Measurements from ENCODE around the gene CTNNA3. TPM values are rescaled to one million over a fixed set of nuclear protein-coding genes. Genes with fewer than 3 reads are reported as not detected.
A peak's percentile ranks its signal among the peaks of the same experiment; 100 is the strongest.

CTNNA3 gene
- total RNA-seq, 1 experiment from 2014 or later: not detected

GRCh38 chr10:66295602-66296001 is 1400.4 kb downstream of the CTNNA3 start:
- Histone ChIP-seq H3K4me3 (ENCODE audit: low read length) (no peak overlapping the region), H3K79me2 (ENCODE audit: low read length) (no peaks in the 10 kb centered on the region), H3K4me1 (ENCODE audit: low read length) (peaks cover 18% of the 10 kb centered on the region), H3K27me3 (ENCODE audit: low read length) (no peaks in the 10 kb centered on the region), H4K20me1 (ENCODE audit: insufficient read depth, low read depth, low read length) (no peaks in the 10 kb centered on the region), H3K9ac (ENCODE audit: low read length) (no peak overlapping the region), H3K27ac (ENCODE audit: low read length) (no peak overlapping the region), H3K36me3 (ENCODE audit: insufficient read depth, low read length) (no peaks in the 10 kb centered on the region), H3K9me3 (ENCODE audit: low read length) (no peaks in the 10 kb centered on the region), H3K4me2 (ENCODE audit: low read depth, low read length, poor library complexity, severe bottlenecking) (no peak overlapping the region), H3K9me2 (replicated peaks; ENCODE audit: insufficient read depth, low read length) (no peaks in the 10 kb centered on the region), H2AFZ (ENCODE audit: low read length) (no peak overlapping the region)
- DNase-seq: no peak

GRCh38 chr10:66294538-66294937 is 1401.5 kb downstream of the CTNNA3 start:
- Histone ChIP-seq H3K9ac (ENCODE audit: low read length) (no peak overlapping the region), H2AFZ (ENCODE audit: low read length) (no peak overlapping the region), H3K4me2 (ENCODE audit: low read depth, low read length, poor library complexity, severe bottlenecking) (peak overlapping the region; percentile 14), H3K79me2 (ENCODE audit: low read length) (no peaks in the 10 kb centered on the region), H3K9me2 (replicated peaks; ENCODE audit: insufficient read depth, low read length) (no peaks in the 10 kb centered on the region), H3K9me3 (ENCODE audit: low read length) (no peaks in the 10 kb centered on the region), H3K36me3 (ENCODE audit: insufficient read depth, low read length) (no peaks in the 10 kb centered on the region), H3K4me3 (ENCODE audit: low read length) (no peak overlapping the region), H3K27me3 (ENCODE audit: low read length) (no peaks in the 10 kb centered on the region), H3K4me1 (ENCODE audit: low read length) (peaks cover 18% of the 10 kb centered on the region), H4K20me1 (ENCODE audit: insufficient read depth, low read depth, low read length) (no peaks in the 10 kb centered on the region), H3K27ac (ENCODE audit: low read length) (no peak overlapping the region)
- DNase-seq: no peak

- Histone ChIP-seq H3K4me1 (ENCODE audit: low read length) (peaks cover 18% of the 10 kb centered on the region), H2AFZ (ENCODE audit: low read length) (no peak overlapping the region), H4K20me1 (ENCODE audit: insufficient read depth, low read depth, low read length) (no peaks in the 10 kb centered on the region), H3K4me2 (ENCODE audit: low read depth, low read length, poor library complexity, severe bottlenecking) (no peak overlapping the region), H3K4me3 (ENCODE audit: low read length) (no peak overlapping the region), H3K36me3 (ENCODE audit: insufficient read depth, low read length) (no peaks in the 10 kb centered on the region), H3K27me3 (ENCODE audit: low read length) (no peaks in the 10 kb centered on the region), H3K9ac (ENCODE audit: low read length) (no peak overlapping the region), H3K27ac (ENCODE audit: low read length) (no peak overlapping the region), H3K9me2 (replicated peaks; ENCODE audit: insufficient read depth, low read length) (no peaks in the 10 kb centered on the region), H3K79me2 (ENCODE audit: low read length) (no peaks in the 10 kb centered on the region), H3K9me3 (ENCODE audit: low read length) (no peaks in the 10 kb centered on the region)
- DNase-seq: no peak
These were observed 1403.1 kb downstream of the CTNNA3 start for GRCh38 chr10:66292922-66293321.

DNA sequence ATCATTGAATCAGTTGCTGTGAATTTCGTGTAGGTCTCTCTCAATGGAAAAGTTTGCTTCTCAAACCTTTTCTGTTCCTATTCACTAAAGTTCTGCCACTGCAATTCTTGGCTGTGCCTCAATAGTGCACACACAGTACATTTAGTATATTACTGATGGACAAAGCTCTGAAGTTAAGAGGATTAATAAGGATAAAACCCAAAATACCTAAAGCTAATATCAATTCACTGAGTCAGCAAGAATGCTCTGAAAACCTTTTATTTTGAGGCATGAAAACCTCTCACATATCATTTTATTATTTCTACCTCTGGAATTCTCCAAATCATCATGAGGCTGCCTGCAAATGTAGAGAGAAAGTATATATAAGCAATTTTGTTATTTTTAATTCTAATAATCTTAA is 1403.5 kb downstream of the CTNNA3 start:
- H3K36me3 ChIP-seq (ENCODE audit: insufficient read depth, low read length): no peaks in the 10 kb centered on the region
- no peaks in the 10 kb centered on the region for H3K9me3 ChIP-seq (ENCODE audit: low read length)
- H4K20me1 ChIP-seq (ENCODE audit: insufficient read depth, low read depth, low read length): no peaks in the 10 kb centered on the region
- no peak overlapping the region for H3K4me2 ChIP-seq (ENCODE audit: low read depth, low read length, poor library complexity, severe bottlenecking)
- H3K27me3 ChIP-seq (ENCODE audit: low read length): no peaks in the 10 kb centered on the region
- no peak for DNase-seq
- H3K9ac ChIP-seq (ENCODE audit: low read length): no peak overlapping the region
- peaks cover 18% of the 10 kb centered on the region for H3K4me1 ChIP-seq (ENCODE audit: low read length)
- no peak overlapping the region for H3K27ac ChIP-seq (ENCODE audit: low read length)
- no peaks in the 10 kb centered on the region for H3K9me2 ChIP-seq (replicated peaks; ENCODE audit: insufficient read depth, low read length)
- no peak overlapping the region for H2AFZ ChIP-seq (ENCODE audit: low read length)
- no peaks in the 10 kb centered on the region for H3K79me2 ChIP-seq (ENCODE audit: low read length)
- no peak overlapping the region for H3K4me3 ChIP-seq (ENCODE audit: low read length)

DNA sequence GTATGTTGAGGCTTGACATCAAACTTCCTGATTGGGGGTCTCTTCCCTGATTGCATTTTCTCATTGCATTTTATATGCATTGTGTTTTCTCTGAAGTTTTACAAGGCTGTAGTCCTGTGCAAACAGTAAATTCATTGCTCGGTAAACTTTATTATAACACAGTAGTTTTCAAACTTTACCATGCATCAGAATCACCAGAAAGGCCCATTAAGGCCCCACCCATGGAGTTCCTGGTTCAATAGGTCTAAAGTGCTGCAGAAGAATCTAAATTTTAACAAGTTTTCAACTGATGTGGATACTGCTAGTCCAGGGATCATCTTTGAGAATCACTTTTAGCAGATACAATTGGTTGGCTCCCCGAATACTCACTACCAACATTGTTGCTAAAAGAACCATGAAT is 1404.9 kb downstream of the CTNNA3 start:
- Histone ChIP-seq H3K79me2 (ENCODE audit: low read length) (no peaks in the 10 kb centered on the region), H3K36me3 (ENCODE audit: insufficient read depth, low read length) (no peaks in the 10 kb centered on the region), H3K9ac (ENCODE audit: low read length) (no peak overlapping the region), H2AFZ (ENCODE audit: low read length) (0 out of 2 replicates have a peak overlapping the region, but pooled peaks have one; percentile 58), H3K4me3 (ENCODE audit: low read length) (no peak overlapping the region), H3K4me2 (ENCODE audit: low read depth, low read length, poor library complexity, severe bottlenecking) (no peak overlapping the region), H4K20me1 (ENCODE audit: insufficient read depth, low read depth, low read length) (no peaks in the 10 kb centered on the region), H3K9me3 (ENCODE audit: low read length) (no peaks in the 10 kb centered on the region), H3K27ac (ENCODE audit: low read length) (no peak overlapping the region), H3K4me1 (ENCODE audit: low read length) (peaks cover 18% of the 10 kb centered on the region), H3K9me2 (replicated peaks; ENCODE audit: insufficient read depth, low read length) (no peaks in the 10 kb centered on the region), H3K27me3 (ENCODE audit: low read length) (no peaks in the 10 kb centered on the region)
- no peak for DNase-seq

GRCh38 chr10:66284621-66285020 is 1411.4 kb downstream of the CTNNA3 start:
- Histone ChIP-seq H3K79me2 (ENCODE audit: low read length) (no peaks in the 10 kb centered on the region), H3K9me2 (replicated peaks; ENCODE audit: insufficient read depth, low read length) (no peaks in the 10 kb centered on the region), H3K27me3 (ENCODE audit: low read length) (no peaks in the 10 kb centered on the region), H3K9me3 (ENCODE audit: low read length) (no peaks in the 10 kb centered on the region), H4K20me1 (ENCODE audit: insufficient read depth, low read depth, low read length) (no peaks in the 10 kb centered on the region), H3K27ac (ENCODE audit: low read length) (no peak overlapping the region), H3K4me2 (ENCODE audit: low read depth, low read length, poor library complexity, severe bottlenecking) (no peak overlapping the region), H2AFZ (ENCODE audit: low read length) (no peak overlapping the region), H3K36me3 (ENCODE audit: insufficient read depth, low read length) (no peaks in the 10 kb centered on the region), H3K9ac (ENCODE audit: low read length) (no peak overlapping the region), H3K4me1 (ENCODE audit: low read length) (no peaks in the 10 kb centered on the region), H3K4me3 (ENCODE audit: low read length) (no peak overlapping the region)
- no peak for DNase-seq

DNA sequence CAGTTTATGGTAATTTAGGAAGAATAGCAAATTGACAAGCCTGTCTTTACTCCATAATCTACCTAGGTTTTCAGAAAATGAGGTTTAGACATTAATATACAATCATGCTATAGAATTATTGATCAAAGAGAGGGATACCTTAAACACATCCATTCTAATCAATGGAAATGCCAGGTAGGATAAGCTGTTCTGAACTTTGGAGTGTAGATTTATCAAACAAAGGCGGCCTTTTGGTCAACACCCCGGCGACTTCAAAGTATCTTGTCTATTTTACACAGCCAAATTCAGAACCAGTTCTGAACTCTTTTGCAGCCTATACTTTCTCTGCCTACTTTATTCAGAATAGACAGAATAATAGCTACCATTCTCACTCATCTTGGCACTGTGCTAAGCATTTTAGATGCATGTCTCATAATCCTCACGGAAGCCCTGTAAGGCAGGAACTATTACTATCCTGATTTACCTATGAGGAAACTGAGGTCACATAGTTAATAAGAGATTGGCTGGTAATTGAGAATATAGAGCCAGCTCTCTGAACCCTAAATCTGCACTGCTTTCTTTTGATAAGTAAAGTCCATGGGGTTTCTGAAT is 1412.0 kb downstream of the CTNNA3 start:
- Histone ChIP-seq H4K20me1 (ENCODE audit: insufficient read depth, low read depth, low read length) (no peaks in the 10 kb centered on the region), H3K4me3 (ENCODE audit: low read length) (no peak overlapping the region), H3K27me3 (ENCODE audit: low read length) (no peaks in the 10 kb centered on the region), H3K4me2 (ENCODE audit: low read depth, low read length, poor library complexity, severe bottlenecking) (no peak overlapping the region), H3K36me3 (ENCODE audit: insufficient read depth, low read length) (no peaks in the 10 kb centered on the region), H3K79me2 (ENCODE audit: low read length) (no peaks in the 10 kb centered on the region), H3K9ac (ENCODE audit: low read length) (no peak overlapping the region), H3K9me3 (ENCODE audit: low read length) (no peaks in the 10 kb centered on the region), H3K9me2 (replicated peaks; ENCODE audit: insufficient read depth, low read length) (no peaks in the 10 kb centered on the region), H3K4me1 (ENCODE audit: low read length) (no peaks in the 10 kb centered on the region), H3K27ac (ENCODE audit: low read length) (no peak overlapping the region), H2AFZ (ENCODE audit: low read length) (no peak overlapping the region)
- DNase-seq: no peak

DNA sequence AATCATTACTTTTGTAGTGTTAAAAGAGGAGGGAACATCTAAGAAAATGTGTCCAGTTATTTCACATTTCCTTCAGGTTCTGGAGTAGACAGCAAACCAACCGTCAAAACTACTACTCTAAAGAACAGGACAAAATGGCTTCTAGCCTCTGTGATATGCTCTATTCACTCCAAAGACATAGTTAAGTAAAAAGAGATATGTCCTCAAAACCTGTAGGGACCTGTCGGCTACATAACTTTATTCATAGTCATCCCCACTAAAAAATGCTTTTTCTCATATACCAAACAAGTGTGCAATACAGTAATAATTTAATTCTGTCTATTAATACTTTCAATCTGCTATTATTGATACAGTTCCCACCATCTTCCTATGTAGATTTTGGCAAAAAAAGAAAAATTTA is 1412.9 kb downstream of the CTNNA3 start:
- H3K27ac ChIP-seq (ENCODE audit: low read length): no peak overlapping the region
- H3K36me3 ChIP-seq (ENCODE audit: insufficient read depth, low read length): no peaks in the 10 kb centered on the region
- H2AFZ ChIP-seq (ENCODE audit: low read length): no peak overlapping the region
- no peaks in the 10 kb centered on the region for H3K9me3 ChIP-seq (ENCODE audit: low read length)
- H3K4me1 ChIP-seq (ENCODE audit: low read length): no peaks in the 10 kb centered on the region
- no peak for DNase-seq
- no peaks in the 10 kb centered on the region for H3K9me2 ChIP-seq (replicated peaks; ENCODE audit: insufficient read depth, low read length)
- no peak overlapping the region for H3K4me2 ChIP-seq (ENCODE audit: low read depth, low read length, poor library complexity, severe bottlenecking)
- no peaks in the 10 kb centered on the region for H3K79me2 ChIP-seq (ENCODE audit: low read length)
- H3K27me3 ChIP-seq (ENCODE audit: low read length): no peaks in the 10 kb centered on the region
- no peak overlapping the region for H3K4me3 ChIP-seq (ENCODE audit: low read length)
- H3K9ac ChIP-seq (ENCODE audit: low read length): no peak overlapping the region
- no peaks in the 10 kb centered on the region for H4K20me1 ChIP-seq (ENCODE audit: insufficient read depth, low read depth, low read length)

- Histone ChIP-seq H4K20me1 (ENCODE audit: insufficient read depth, low read depth, low read length) (no peaks in the 10 kb centered on the region), H3K27me3 (ENCODE audit: low read length) (no peaks in the 10 kb centered on the region), H3K4me1 (ENCODE audit: low read length) (no peaks in the 10 kb centered on the region), H3K9me2 (replicated peaks; ENCODE audit: insufficient read depth, low read length) (no peaks in the 10 kb centered on the region), H3K27ac (ENCODE audit: low read length) (no peak overlapping the region), H3K79me2 (ENCODE audit: low read length) (no peaks in the 10 kb centered on the region), H3K9me3 (ENCODE audit: low read length) (no peaks in the 10 kb centered on the region), H3K4me2 (ENCODE audit: low read depth, low read length, poor library complexity, severe bottlenecking) (no peak overlapping the region), H3K36me3 (ENCODE audit: insufficient read depth, low read length) (no peaks in the 10 kb centered on the region), H3K9ac (ENCODE audit: low read length) (no peak overlapping the region), H3K4me3 (ENCODE audit: low read length) (no peak overlapping the region), H2AFZ (ENCODE audit: low read length) (no peak overlapping the region)
- DNase-seq: no peak
These were observed 1414.7 kb downstream of the CTNNA3 start for GRCh38 chr10:66281327-66281726.

Data from Karpas-422 (cell line).